GM12865 (cell line): ENCODE measurements around the gene ATP6V1B1.

ENCODE experiments used
- DNase-seq: peaks from one replicate; pipeline ENCODE4 v3.0.0; 2010; ENCODE audit warnings: low read depth
- H3K4me3 ChIP-seq: 2 replicates; pipeline ENCODE4 v1.5.1; 2011; ENCODE audit warnings: mild to moderate bottlenecking, low read depth, low read length, control low read depth
- TF ChIP-seq, protein P1 (sequence below): IDR thresholded peaks from 2 replicates; pipeline ENCODE4 v1.5.1; 2011; ENCODE audit warnings: low read length, control low read depth, low read depth, inconsistent platforms; ENCODE audit not compliant: insufficient read depth; ENCODE audit errors: missing control alignments

Gene ATP6V1B1

DNA sequence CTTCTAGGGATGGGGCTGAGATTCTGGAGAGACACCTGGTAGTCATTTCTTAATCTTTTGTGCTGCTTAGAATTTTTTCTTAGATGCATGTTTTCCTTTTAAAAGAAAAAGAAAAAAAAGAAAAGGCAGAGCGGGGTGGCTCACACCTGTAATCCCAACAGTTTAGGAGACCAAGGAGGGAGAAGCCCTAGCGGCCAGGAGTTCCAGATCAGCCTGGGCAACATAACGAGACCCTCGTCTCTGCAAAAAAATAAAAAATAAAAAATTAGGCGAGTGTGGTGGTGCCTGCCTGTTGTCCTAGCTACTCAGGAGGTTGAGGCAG is 46.0 kb upstream of the ATP6V1B1 start:
- TF ChIP-seq, protein P1, sequence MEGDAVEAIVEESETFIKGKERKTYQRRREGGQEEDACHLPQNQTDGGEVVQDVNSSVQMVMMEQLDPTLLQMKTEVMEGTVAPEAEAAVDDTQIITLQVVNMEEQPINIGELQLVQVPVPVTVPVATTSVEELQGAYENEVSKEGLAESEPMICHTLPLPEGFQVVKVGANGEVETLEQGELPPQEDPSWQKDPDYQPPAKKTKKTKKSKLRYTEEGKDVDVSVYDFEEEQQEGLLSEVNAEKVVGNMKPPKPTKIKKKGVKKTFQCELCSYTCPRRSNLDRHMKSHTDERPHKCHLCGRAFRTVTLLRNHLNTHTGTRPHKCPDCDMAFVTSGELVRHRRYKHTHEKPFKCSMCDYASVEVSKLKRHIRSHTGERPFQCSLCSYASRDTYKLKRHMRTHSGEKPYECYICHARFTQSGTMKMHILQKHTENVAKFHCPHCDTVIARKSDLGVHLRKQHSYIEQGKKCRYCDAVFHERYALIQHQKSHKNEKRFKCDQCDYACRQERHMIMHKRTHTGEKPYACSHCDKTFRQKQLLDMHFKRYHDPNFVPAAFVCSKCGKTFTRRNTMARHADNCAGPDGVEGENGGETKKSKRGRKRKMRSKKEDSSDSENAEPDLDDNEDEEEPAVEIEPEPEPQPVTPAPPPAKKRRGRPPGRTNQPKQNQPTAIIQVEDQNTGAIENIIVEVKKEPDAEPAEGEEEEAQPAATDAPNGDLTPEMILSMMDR = no peak
- no peak for DNase-seq
- H3K4me3 ChIP-seq = no peak overlapping the region

DNA sequence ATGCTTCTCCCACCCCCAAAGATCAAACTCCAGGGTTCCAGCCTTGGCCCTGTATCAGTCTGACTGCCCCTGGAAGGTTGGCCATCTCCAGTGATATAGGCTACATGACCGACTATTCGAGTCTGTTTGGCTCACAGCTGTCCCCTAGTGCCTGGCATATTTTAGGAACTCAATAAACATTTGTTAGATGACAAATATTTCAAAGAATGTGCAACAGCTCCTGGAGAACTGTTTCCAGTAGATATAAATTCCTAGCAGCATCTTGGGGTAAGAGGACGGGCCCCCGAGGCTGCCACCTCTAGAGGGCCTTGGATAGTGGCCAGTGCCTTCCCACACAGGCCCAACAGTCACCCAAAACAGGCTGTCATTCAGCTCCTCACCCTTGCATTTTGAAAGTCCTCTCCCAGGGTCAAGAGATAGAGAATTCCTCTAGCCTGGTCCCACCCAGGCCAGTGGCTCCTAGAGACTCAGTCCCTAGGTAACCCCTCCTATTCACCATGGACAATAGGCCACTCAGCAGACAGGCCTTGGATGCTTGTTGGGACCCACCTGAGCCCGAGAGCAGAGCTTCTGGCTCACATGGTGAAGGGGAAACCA is 45.1 kb upstream of the ATP6V1B1 start:
- TF ChIP-seq, protein P1 = no peak
- H3K4me3 ChIP-seq = no peak overlapping the region
- DNase-seq = no peak

DNA sequence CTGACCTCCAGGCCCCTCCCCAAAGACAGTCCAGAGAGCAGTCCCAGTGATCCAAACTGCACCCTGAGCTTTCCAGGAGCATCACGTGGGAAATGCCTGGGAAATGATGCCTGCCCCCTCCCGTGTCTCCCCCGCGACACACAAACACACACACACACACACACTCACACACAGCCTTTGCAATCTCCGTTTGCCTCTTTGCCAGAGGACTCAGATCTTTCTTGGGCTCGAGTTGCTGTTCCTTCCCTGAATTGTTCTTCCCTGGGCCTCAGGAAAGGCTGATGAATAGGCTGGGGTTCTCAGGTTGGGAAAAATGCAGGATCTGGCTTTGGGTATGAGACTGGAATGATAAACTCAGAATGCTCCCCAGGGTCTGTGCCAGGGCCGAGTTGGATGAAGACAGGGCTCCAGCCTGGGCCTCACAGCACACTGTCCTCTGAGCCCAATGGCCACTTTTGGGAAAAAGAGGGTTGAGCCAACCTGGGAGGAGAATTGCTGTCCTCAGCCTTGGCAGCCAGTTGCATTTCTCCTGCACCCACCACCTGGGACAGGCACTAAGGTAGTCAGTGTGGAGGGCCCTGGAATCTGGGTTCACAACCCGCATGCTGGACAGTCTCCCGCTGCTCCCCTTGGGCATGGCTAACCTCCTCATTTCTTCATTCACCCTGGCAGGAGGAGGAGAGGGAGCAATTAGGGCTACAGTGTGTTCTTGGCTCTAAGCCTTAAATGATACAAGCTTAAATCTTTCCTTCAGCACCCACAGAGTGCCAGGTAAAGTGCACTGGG is 43.9 kb upstream of the ATP6V1B1 start:
- DNase-seq = no peak
- TF ChIP-seq, protein P1 = no peak
- no peak overlapping the region for H3K4me3 ChIP-seq

DNA sequence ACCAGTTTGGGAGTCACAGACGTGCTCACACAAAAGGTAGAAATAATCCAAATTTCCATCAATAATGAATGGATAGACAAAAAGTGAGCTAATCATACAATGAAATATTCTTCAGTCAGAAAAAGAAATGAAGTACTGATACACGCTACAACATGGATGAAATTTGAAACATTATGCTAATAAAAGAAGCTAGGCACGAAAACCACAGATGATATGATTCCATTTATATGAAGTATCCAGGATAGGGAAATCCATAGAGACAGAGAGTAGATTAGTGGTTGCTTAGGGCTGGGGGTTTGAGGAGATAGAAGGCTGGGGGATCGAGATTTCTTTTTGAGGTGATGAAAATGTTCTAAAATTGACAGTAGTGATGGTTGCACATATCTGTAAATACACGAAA is 43.0 kb upstream of the ATP6V1B1 start:
- TF ChIP-seq, protein P1 = no peak
- DNase-seq = no peak
- no peak overlapping the region for H3K4me3 ChIP-seq

DNA sequence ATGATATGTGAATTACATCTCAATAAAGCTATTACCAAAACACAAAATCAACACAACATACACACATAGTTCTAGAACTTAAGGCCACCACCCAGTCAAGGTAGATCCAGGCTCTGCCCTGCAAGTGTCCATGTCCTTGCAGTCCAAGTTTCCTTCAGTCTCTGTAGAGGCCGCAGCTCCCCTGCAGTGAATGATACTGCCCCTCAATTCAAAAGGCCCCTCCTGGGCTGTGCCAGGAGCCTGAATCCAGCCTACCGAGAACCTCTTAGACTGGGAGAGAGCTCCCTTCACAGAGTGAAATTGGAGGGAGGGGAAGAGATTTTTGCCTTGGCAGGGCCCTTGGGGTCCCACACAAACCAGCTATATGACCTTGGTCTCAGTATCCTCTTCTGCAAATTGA is 42.5 kb upstream of the ATP6V1B1 start:
- no peak overlapping the region for H3K4me3 ChIP-seq
- DNase-seq = no peak
- TF ChIP-seq, protein P1 = no peak

DNA sequence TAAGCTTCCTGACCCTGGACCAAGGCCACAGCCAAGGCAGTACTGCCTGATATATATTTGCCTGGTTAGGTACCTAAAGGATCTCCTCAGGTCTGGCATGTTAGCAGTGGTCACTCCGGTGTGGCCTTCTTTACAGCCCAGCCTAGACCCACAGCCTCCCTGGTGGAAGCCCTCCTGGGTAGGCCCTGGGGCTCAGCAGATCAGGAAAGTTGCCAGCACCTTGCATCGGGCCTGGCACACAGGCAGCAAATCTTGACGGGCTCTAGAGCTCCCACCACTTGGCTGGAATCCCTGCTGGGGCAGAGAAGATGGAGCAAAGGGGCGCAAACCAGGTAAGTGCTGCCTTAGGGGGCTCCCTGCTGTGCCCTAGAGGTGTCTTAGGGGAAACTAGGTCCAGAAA is 40.9 kb upstream of the ATP6V1B1 start:
- DNase-seq = no peak
- no peak overlapping the region for H3K4me3 ChIP-seq
- TF ChIP-seq, protein P1 = no peak

DNA sequence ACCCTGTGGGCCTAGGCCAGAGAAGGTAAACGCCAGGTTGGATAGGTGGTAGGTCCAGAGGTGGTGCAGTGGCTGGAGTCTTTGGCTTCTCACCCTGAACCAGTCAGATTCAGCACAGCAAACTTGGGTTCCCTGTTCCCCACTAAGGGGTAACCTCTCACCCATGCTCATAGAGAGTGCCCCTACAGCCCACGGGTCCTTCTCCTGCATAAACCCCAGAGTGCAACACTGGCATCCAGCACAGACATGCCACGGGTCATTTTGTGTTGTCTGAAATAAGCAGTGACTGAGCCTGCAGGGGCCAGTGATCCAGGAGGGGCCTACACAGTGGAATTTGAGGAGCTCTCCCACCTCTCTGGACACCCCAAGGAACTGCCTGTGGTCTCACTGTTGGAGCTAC is 40.5 kb upstream of the ATP6V1B1 start:
- TF ChIP-seq, protein P1 = no peak
- no peak for DNase-seq
- no peak overlapping the region for H3K4me3 ChIP-seq
